Endothelial cell (in vitro differentiated cells): ENCODE results near the gene SCD. TPM values are rescaled to one million over a fixed set of nuclear protein-coding genes. Genes with fewer than 3 reads are reported as not detected.
A peak's percentile ranks its signal among the peaks of the same experiment; 100 is the strongest.

Experiments used
- DNase-seq: peaks from one replicate; pipeline ENCODE4 v3.0.0; 2021; ENCODE audit warnings: low spot score
- H3K27ac Mint-ChIP-seq: one replicate; pipeline ENCODE4 v1.8.0; 2021; ENCODE audit warnings: mixed read lengths, inconsistent platforms; ENCODE audit not compliant: unreplicated experiment
- H3K27me3 Mint-ChIP-seq: one replicate; pipeline ENCODE4 v1.8.0; 2021; ENCODE audit warnings: mild to moderate bottlenecking, moderate library complexity, mixed read lengths, inconsistent platforms; ENCODE audit not compliant: unreplicated experiment
- H3K36me3 Mint-ChIP-seq: one replicate; pipeline ENCODE4 v1.8.0; 2021; ENCODE audit warnings: mild to moderate bottlenecking, low read depth, mixed read lengths, inconsistent platforms; ENCODE audit not compliant: unreplicated experiment
- H3K4me1 Mint-ChIP-seq: one replicate; pipeline ENCODE4 v1.8.0; 2021; ENCODE audit warnings: mild to moderate bottlenecking, mixed read lengths, inconsistent platforms; ENCODE audit not compliant: unreplicated experiment
- H3K4me3 Mint-ChIP-seq: one replicate; pipeline ENCODE4 v1.8.0; 2021; ENCODE audit warnings: mild to moderate bottlenecking, mixed read lengths, inconsistent platforms; ENCODE audit not compliant: unreplicated experiment
- H3K9me3 Mint-ChIP-seq: one replicate; pipeline ENCODE4 v1.8.0; 2021; ENCODE audit warnings: mixed read lengths, inconsistent platforms; ENCODE audit not compliant: unreplicated experiment
- total RNA-seq: library from RNA; stranded (reverse); fragmentation: NEBNext Ultra II Directional; extraction: Animal tissue kit (Norgen Biotek cat#: 25700); gene quantifications from one replicate; pipeline ENCODE4 v1.2.1, GENCODE V29; 2021; ENCODE audit not compliant: unreplicated experiment
- TF ChIP-seq, protein P1 (sequence below): fragments of 200-600 bp; sonication (generic); IDR thresholded peaks from one replicate; pipeline ENCODE4 v1.5.0; 2021; ENCODE audit warnings: antibody characterized with exemption; ENCODE audit not compliant: unreplicated experiment

SCD gene
- total RNA-seq, 1 donor from 2014 or later, result 627 TPM

DNA sequence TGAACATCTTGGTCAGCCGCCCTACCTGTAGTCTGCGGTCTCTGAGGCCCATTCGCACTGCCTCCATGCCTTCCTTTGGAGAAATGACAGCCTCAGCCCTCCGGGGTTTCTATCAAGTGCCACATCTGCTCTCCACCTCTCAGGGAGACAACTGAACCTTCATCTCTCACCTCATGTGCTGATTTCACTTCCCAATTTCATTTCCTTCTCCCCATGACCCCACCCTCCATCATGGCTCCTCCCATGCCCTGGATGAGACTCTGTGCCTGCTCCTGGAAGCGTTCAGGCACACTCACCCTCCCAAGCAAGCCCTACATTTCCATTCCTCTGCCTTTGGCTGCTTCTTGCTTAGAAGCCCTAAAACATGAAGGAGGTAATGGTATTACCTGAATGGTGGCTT is 7.8 kb upstream of the SCD start:
- H3K27ac Mint-ChIP-seq, result no peak overlapping the region

DNA sequence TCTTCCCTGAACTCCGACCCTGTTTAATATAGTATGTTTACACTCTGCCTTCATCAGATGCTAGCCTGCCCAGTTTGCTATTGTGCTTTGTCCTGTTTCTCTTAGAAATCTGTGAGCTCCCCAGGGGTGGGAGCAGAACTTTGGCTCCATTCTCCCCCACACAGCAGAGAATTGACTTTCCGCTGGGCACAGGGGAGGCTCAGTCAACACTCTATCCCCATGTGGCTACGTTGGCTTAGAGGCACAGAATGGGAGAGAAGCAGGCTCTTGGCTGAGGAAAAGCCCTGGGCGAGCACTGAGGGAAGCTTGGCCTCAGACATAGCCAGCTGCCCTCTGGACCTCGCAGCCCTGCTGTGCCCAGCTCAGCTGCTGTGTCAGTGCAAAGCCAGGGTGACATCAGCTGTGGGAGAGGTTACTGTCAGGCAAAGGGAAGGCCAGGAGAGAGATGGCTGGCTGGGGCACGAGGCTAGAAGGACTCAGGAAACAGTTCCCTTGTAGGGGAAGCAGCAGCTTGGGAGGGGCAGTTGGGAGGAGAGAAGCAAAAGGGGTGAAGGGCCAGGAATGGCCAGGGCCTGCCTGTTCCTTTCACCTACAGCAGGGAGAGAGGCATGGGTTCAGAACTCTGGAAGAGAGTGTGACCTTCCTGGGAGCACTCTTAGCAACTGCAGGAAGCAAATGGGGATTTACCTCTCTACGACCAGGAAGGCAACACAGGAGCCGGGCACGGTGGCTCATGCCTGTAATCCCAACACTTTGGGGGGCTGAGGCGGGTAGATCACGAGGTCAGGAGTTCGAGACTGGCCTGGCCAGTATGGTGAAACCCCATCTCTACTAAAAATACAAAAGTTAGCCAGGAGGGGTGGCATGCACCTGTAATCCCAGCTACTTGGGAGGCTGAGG is 5.8 kb upstream of the SCD start:
- Mint-ChIP-seq H3K27ac (no peak overlapping the region), H3K36me3 (peaks cover 3% of the 10 kb centered on the region), H3K27me3 (peaks cover 8% of the 10 kb centered on the region), H3K4me1 (peaks cover 34% of the 10 kb centered on the region), H3K9me3 (no peaks in the 10 kb centered on the region), H3K4me3 (no peak overlapping the region)
- DNase-seq, result no peak
- TF ChIP-seq, protein P1, sequence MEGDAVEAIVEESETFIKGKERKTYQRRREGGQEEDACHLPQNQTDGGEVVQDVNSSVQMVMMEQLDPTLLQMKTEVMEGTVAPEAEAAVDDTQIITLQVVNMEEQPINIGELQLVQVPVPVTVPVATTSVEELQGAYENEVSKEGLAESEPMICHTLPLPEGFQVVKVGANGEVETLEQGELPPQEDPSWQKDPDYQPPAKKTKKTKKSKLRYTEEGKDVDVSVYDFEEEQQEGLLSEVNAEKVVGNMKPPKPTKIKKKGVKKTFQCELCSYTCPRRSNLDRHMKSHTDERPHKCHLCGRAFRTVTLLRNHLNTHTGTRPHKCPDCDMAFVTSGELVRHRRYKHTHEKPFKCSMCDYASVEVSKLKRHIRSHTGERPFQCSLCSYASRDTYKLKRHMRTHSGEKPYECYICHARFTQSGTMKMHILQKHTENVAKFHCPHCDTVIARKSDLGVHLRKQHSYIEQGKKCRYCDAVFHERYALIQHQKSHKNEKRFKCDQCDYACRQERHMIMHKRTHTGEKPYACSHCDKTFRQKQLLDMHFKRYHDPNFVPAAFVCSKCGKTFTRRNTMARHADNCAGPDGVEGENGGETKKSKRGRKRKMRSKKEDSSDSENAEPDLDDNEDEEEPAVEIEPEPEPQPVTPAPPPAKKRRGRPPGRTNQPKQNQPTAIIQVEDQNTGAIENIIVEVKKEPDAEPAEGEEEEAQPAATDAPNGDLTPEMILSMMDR, result no peak

More for the DNA sequence above, 7.8 kb upstream of the SCD start:
- no peaks in the 10 kb centered on the region for H3K27me3 Mint-ChIP-seq
- DNase-seq, result no peak
- H3K4me1 Mint-ChIP-seq, result peaks cover 17% of the 10 kb centered on the region
- TF ChIP-seq, protein P1, result no peak
- H3K9me3 Mint-ChIP-seq, result no peaks in the 10 kb centered on the region
- H3K4me3 Mint-ChIP-seq, result no peak overlapping the region
- H3K36me3 Mint-ChIP-seq, result no peaks in the 10 kb centered on the region

GRCh38 chr10:100341953-100342626 is 4.9 kb upstream of the SCD start:
- H3K27me3 Mint-ChIP-seq, result peaks cover 8% of the 10 kb centered on the region
- no peak overlapping the region for H3K4me3 Mint-ChIP-seq
- no peak overlapping the region for H3K27ac Mint-ChIP-seq
- H3K36me3 Mint-ChIP-seq, result peaks cover 3% of the 10 kb centered on the region
- peak; percentile 63 for DNase-seq
- H3K4me1 Mint-ChIP-seq, result peaks cover 35% of the 10 kb centered on the region
- H3K9me3 Mint-ChIP-seq, result no peaks in the 10 kb centered on the region
- TF ChIP-seq, protein P1, result no peak

DNA sequence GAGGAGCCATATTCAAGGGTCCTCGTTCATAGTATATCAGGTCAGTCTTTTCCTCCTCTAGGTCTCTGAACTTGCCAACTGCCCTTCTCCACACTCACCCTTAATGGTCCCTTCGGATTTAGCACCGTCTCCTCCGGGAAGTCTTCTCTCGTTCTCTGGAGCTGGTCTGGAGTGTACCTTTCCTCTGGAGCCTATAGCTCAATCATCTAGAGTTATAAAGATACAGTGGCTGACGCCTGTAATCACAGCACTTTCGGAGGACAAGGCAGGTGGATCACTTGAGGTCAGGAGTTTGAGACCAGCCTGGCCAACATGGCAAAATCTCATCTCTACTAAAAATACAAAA is 4.4 kb upstream of the SCD start:
- no peak overlapping the region for H3K4me3 Mint-ChIP-seq
- DNase-seq, result no peak
- peaks cover 3% of the 10 kb centered on the region for H3K36me3 Mint-ChIP-seq
- H3K4me1 Mint-ChIP-seq, result peaks cover 37% of the 10 kb centered on the region
- no peaks in the 10 kb centered on the region for H3K9me3 Mint-ChIP-seq
- peaks cover 11% of the 10 kb centered on the region for H3K27me3 Mint-ChIP-seq
- H3K27ac Mint-ChIP-seq, result no peak overlapping the region
- TF ChIP-seq, protein P1, result no peak
